ENCODE data around the gene OSBP. TPM values are rescaled to one million over a fixed set of nuclear protein-coding genes. Genes with fewer than 3 reads are reported as not detected.

The OSBP gene, protein sequence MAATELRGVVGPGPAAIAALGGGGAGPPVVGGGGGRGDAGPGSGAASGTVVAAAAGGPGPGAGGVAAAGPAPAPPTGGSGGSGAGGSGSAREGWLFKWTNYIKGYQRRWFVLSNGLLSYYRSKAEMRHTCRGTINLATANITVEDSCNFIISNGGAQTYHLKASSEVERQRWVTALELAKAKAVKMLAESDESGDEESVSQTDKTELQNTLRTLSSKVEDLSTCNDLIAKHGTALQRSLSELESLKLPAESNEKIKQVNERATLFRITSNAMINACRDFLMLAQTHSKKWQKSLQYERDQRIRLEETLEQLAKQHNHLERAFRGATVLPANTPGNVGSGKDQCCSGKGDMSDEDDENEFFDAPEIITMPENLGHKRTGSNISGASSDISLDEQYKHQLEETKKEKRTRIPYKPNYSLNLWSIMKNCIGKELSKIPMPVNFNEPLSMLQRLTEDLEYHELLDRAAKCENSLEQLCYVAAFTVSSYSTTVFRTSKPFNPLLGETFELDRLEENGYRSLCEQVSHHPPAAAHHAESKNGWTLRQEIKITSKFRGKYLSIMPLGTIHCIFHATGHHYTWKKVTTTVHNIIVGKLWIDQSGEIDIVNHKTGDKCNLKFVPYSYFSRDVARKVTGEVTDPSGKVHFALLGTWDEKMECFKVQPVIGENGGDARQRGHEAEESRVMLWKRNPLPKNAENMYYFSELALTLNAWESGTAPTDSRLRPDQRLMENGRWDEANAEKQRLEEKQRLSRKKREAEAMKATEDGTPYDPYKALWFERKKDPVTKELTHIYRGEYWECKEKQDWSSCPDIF
- 15.8 and 23.1 TPM in 2 replicates for total RNA-seq

DNA sequence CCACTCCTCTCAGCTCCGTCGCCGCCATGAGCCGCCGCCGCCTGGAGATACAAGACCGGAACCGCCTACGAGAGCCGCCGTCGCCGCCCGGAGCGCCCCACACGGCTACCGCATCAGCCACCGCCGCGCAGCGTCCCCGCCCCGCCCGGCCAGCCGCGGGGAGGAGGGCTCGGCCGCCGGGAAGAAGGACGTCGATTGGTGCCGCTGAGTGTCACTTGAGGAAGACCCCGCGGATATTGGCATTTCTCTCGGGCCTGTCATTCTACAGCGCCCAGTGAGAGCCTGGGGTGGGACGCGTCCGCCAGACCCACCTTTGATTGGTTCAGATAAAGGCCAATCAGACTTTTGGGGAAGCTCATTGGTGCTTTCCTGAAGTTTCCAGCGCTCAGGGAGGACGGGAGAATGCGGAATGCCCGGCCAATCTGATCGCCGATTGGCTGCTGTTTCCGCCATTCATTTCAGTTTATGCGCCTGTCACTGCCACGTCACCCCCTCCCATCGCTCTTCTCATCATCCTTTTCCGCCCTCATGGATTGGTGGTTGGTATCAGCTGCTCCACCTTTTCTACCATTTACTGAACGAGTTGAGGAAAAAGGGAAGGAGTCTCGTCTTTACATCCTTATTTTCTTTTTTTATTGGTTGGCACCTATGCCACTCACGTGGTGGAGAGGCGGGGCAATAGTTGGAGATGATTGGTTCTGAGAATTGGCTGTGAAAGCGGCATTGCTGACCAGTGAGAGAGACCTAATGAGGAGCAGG is at the start of gene OSBP:
Gene OSBP, minus strand, starts transcription at position 138 of the 759 bp plus-strand sequence. Its CDS starts 110 bp downstream, at position 28.

Other genes with a start within 250 kb of the OSBP start
- gene OR5A2, start 189.4 kb downstream of the OSBP start, total RNA-seq = not detected in 2 replicates
- gene OR5A1, start 179.3 kb downstream of the OSBP start, total RNA-seq = not detected in 2 replicates
- gene OR4D6, start 158.8 kb downstream of the OSBP start, total RNA-seq = not detected in 2 replicates
- gene OR4D10, start 142.5 kb downstream of the OSBP start, total RNA-seq = not detected in 2 replicates
- gene OR4D11, start 112.2 kb downstream of the OSBP start, total RNA-seq = not detected in 2 replicates
- not detected in 2 replicates for gene OR4D9, start 104.2 kb downstream of the OSBP start, total RNA-seq
- 8.5 and 9.5 TPM in 2 replicates for gene PATL1, start 53.3 kb upstream of the OSBP start, total RNA-seq
- not detected in 2 replicates for gene OR10V1, start 98.1 kb upstream of the OSBP start, total RNA-seq
- 12.7 and 17.8 TPM in 2 replicates for gene STX3, start 139.6 kb upstream of the OSBP start, total RNA-seq
- 59.7 and 66.8 TPM in 2 replicates for gene MRPL16, start 195.0 kb upstream of the OSBP start, total RNA-seq
- gene CBLIF, start 229.7 kb upstream of the OSBP start, total RNA-seq = not detected in 2 replicates